Measurements from ENCODE around the gene SEC16A.

- TF ChIP-seq JUND (IDR thresholded peaks at IDR 0.05) (no peak), FOXA1 (IDR thresholded peaks at IDR 0.05) (no peak), TAF1 (conservative IDR thresholded peaks at IDR 0.05) (no peak), EGR1 (IDR thresholded peaks at IDR 0.05; ENCODE audit: low read depth in 2 of 2) (no peak), REST (IDR thresholded peaks at IDR 0.05) (no peak), RXRA (IDR thresholded peaks at IDR 0.05) (no peak), RAD21 (IDR thresholded peaks at IDR 0.05) (no peak), GABPA (IDR thresholded peaks at IDR 0.05 in 1 of 2, conservative IDR thresholded peaks at IDR 0.05 in 1 of 2) (no peak), YY1 (IDR thresholded peaks at IDR 0.05) (no peak), SP1 (IDR thresholded peaks at IDR 0.05) (no peak), NR2F2 (IDR thresholded peaks at IDR 0.05) (no peak)
- TF ChIP-seq, protein P1, sequence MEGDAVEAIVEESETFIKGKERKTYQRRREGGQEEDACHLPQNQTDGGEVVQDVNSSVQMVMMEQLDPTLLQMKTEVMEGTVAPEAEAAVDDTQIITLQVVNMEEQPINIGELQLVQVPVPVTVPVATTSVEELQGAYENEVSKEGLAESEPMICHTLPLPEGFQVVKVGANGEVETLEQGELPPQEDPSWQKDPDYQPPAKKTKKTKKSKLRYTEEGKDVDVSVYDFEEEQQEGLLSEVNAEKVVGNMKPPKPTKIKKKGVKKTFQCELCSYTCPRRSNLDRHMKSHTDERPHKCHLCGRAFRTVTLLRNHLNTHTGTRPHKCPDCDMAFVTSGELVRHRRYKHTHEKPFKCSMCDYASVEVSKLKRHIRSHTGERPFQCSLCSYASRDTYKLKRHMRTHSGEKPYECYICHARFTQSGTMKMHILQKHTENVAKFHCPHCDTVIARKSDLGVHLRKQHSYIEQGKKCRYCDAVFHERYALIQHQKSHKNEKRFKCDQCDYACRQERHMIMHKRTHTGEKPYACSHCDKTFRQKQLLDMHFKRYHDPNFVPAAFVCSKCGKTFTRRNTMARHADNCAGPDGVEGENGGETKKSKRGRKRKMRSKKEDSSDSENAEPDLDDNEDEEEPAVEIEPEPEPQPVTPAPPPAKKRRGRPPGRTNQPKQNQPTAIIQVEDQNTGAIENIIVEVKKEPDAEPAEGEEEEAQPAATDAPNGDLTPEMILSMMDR (IDR thresholded peaks at IDR 0.05; ENCODE audit: low read depth, low read length, missing input control), result no peak
- TF ChIP-seq, protein P2, sequence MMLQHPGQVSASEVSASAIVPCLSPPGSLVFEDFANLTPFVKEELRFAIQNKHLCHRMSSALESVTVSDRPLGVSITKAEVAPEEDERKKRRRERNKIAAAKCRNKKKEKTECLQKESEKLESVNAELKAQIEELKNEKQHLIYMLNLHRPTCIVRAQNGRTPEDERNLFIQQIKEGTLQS (IDR thresholded peaks at IDR 0.05), result no peak
- TF ChIP-seq, protein P3, sequence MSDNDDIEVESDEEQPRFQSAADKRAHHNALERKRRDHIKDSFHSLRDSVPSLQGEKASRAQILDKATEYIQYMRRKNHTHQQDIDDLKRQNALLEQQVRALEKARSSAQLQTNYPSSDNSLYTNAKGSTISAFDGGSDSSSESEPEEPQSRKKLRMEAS (IDR thresholded peaks at IDR 0.05), result no peak
Measured at GRCh38 chr9:136459425-136459824, 23.4 kb downstream of the SEC16A start.

Data from liver (tissue), 3 donors.